WTC11 (cell line): ENCODE data around the gene GOLGA3. TPM values are rescaled to one million over a fixed set of nuclear protein-coding genes. Genes with fewer than 3 reads are reported as not detected.

Source experiments
- ATAC-seq: fragments of 200-7000 bp; cut with Tn5 transposase; 2 replicates; pipeline ENCODE4 v1.10.0; 2021; ENCODE audit warnings: mild to moderate bottlenecking, moderate library complexity
- CTCF ChIA-PET: fragments of 300-600 bp; sonication (Branson Sonifier 250); formaldehyde crosslinking; loops from one replicate; lab custom pipeline; 2021; ENCODE audit warnings: antibody characterized with exemption; lab: Charles Lee
- POLR2A ChIA-PET: fragments of 350-600 bp; sonication (Branson Sonifier 250); formaldehyde crosslinking; loops from one replicate; lab custom pipeline; 2021; ENCODE audit warnings: antibody characterized with exemption; lab: Charles Lee
- DNase-seq: peaks from one replicate; pipeline ENCODE4 v3.0.0; 2021; ENCODE audit warnings: low spot score
- H3K27ac Mint-ChIP-seq: 2 replicates; pipeline ENCODE4 v1.8.0; 2021; ENCODE audit warnings: mixed read lengths
- H3K27me3 Mint-ChIP-seq: 2 replicates; pipeline ENCODE4 v1.8.0; 2021; ENCODE audit warnings: low read depth, mild to moderate bottlenecking, moderate library complexity, mixed read lengths
- H3K36me3 Mint-ChIP-seq: 2 replicates; pipeline ENCODE4 v1.8.0; 2021; ENCODE audit warnings: mixed read lengths
- H3K4me1 Mint-ChIP-seq: 2 replicates; pipeline ENCODE4 v1.8.0; 2022; ENCODE audit warnings: mixed read lengths
- H3K4me3 Mint-ChIP-seq: 2 replicates; pipeline ENCODE4 v1.8.0; 2021; ENCODE audit warnings: mild to moderate bottlenecking, moderate library complexity, mixed read lengths
- H3K9me3 Mint-ChIP-seq: 2 replicates; pipeline ENCODE4 v1.8.0; 2021; ENCODE audit warnings: mixed read lengths
- AFF4 ChIP-seq: sonication (generic); formaldehyde crosslinking; IDR thresholded peaks from 2 replicates; pipeline ENCODE4 v1.8.1; 2023; ENCODE audit warnings: mild to moderate bottlenecking, missing genetic modification reagents, borderline replicate concordance
- CBFB ChIP-seq: sonication (generic); formaldehyde crosslinking; IDR thresholded peaks from 2 replicates; pipeline ENCODE4 v1.8.1; 2022; ENCODE audit warnings: mild to moderate bottlenecking, low read depth, missing genetic modification reagents
- E2F1 ChIP-seq: sonication (generic); formaldehyde crosslinking; IDR thresholded peaks from 2 replicates; pipeline ENCODE4 v1.8.0; 2022; ENCODE audit warnings: mild to moderate bottlenecking, missing genetic modification reagents
- E2F4 ChIP-seq: sonication (generic); formaldehyde crosslinking; IDR thresholded peaks from 2 replicates; pipeline ENCODE4 v1.8.1; 2022; ENCODE audit warnings: low read depth, mild to moderate bottlenecking, moderate library complexity, missing genetic modification reagents, borderline replicate concordance
- ELF4 ChIP-seq: sonication (generic); formaldehyde crosslinking; IDR thresholded peaks from 2 replicates; pipeline ENCODE4 v1.8.1; 2022; ENCODE audit warnings: low read depth, mild to moderate bottlenecking, moderate library complexity, missing genetic modification reagents
- ESRRA ChIP-seq: sonication (generic); formaldehyde crosslinking; IDR thresholded peaks from 2 replicates; pipeline ENCODE4 v1.8.1; 2022; ENCODE audit warnings: mild to moderate bottlenecking, missing genetic modification reagents, borderline replicate concordance
- FOXP1 ChIP-seq: sonication (generic); formaldehyde crosslinking; IDR thresholded peaks from 2 replicates; pipeline ENCODE4 v1.8.0; 2022; ENCODE audit warnings: missing genetic modification reagents, mild to moderate bottlenecking, moderate library complexity, borderline replicate concordance
- SMAD3 ChIP-seq: sonication (generic); formaldehyde crosslinking; IDR thresholded peaks from 2 replicates; pipeline ENCODE4 v1.8.0; 2022; ENCODE audit warnings: missing genetic modification reagents, mild to moderate bottlenecking, borderline replicate concordance
- TEAD4 ChIP-seq: sonication (generic); formaldehyde crosslinking; IDR thresholded peaks from 2 replicates; pipeline ENCODE4 v1.8.0; 2022; ENCODE audit warnings: mild to moderate bottlenecking, missing genetic modification reagents
- ZMAT4 ChIP-seq: fragments of 250-450 bp; sonication (Bioruptor Pico); IDR thresholded peaks from 2 replicates; pipeline ENCODE4 v1.9.0; 2021; ENCODE audit warnings: mild to moderate bottlenecking
- ZNF425 ChIP-seq: fragments of 250-450 bp; sonication (Bioruptor Pico); conservative IDR thresholded peaks from 2 replicates; pipeline ENCODE4 v1.9.0; 2021; ENCODE audit warnings: mild to moderate bottlenecking
- total RNA-seq: library from RNA; stranded (reverse); gene quantifications from 3 replicates; pipeline ENCODE4 v1.2.3, GENCODE V29; 2021

Gene GOLGA3
- total RNA-seq, 1 experiment from 2014 or later: 47.8 TPM

GRCh38 chr12:132833341-132833740, 4.7 kb upstream of the GOLGA3 start (continued):
- TF ChIP-seq AFF4 (CRISPR knock-in tag) (no peak), ZNF425 (no peak), ELF4 (no peak), SMAD3 (CRISPR knock-in tag) (no peak), E2F1 (CRISPR knock-in tag) (no peak)

GRCh38 chr12:132831771-132832170, 3.1 kb upstream of the GOLGA3 start:
- Mint-ChIP-seq H3K27ac (no peak overlapping the region), H3K4me3 (no peak overlapping the region), H3K27me3 (no peaks in the 10 kb centered on the region), H3K9me3 (no peaks in the 10 kb centered on the region), H3K36me3 (peaks cover 8% of the 10 kb centered on the region), H3K4me1 (peaks cover 14% of the 10 kb centered on the region)
- TF ChIP-seq ZMAT4 (CRISPR knock-in tag) (no peak), ZNF425 (no peak), SMAD3 (CRISPR knock-in tag) (no peak)
- CTCF ChIA-PET: no interaction called here
- ATAC-seq (no peak), DNase-seq (no peak)
- POLR2A ChIA-PET: no interaction called here

- Mint-ChIP-seq H3K4me3 (peak overlapping the region; percentile 86), H3K36me3 (peaks cover 20% of the 10 kb centered on the region), H3K9me3 (no peaks in the 10 kb centered on the region), H3K27ac (no peak overlapping the region; the same call in 1 of the 2 replicates), H3K4me1 (peaks cover 14% of the 10 kb centered on the region), H3K27me3 (no peaks in the 10 kb centered on the region)
- POLR2A ChIA-PET: no interaction called here
- DNase-seq (no peak), ATAC-seq (no peak; the same call in 1 of the 2 replicates)
- CTCF ChIA-PET: interaction anchor here (1.2 to 2.0 kb wide), 3 partner anchors 60 to 353 kb away, joined by 6 to 17 read pairs (median 6); no protein-coding TSS in a partner anchor
- TF ChIP-seq FOXP1 (CRISPR knock-in tag): peak; percentile 72; the same call in 1 of the 2 replicates
- no peak for TF ChIP-seq CBFB (CRISPR knock-in tag)
- TF ChIP-seq TEAD4 (CRISPR knock-in tag): no peak
- 0 out of 2 replicates have a peak, but pooled peaks have one; percentile 48 for TF ChIP-seq ESRRA
- TF ChIP-seq E2F4 (CRISPR knock-in tag): 0 out of 2 replicates have a peak, but pooled peaks have one; percentile 48
- TF ChIP-seq, all 79 proteins: peak for 3
Observed at GRCh38 chr12:132827763-132828703, 636 bp downstream of the GOLGA3 start.
